Astrocyte (in vitro differentiated cells and primary cell): ENCODE measurements around the gene ARSI. TPM values are rescaled to one million over a fixed set of nuclear protein-coding genes. Genes with fewer than 3 reads are reported as not detected.

Source experiments
- DNase-seq: peaks from one replicate; pipeline ENCODE4 v3.0.0-alpha.2; 2010; ENCODE audit warnings: low read depth
- FAIRE-seq: peaks from 2 replicates; lab custom pipeline; 2011; peaks lifted over from hg19 to GRCh38; lab: Jason Lieb, UNC
- H2AFZ ChIP-seq: 2 replicates; pipeline ENCODE4 v1.6.0; 2012; ENCODE audit warnings: low read depth, low read length, inconsistent platforms
- H3K27ac ChIP-seq: 2 replicates; pipeline ENCODE4 v1.5.1; 2011; ENCODE audit warnings: low read depth, low read length, inconsistent platforms
- H3K27me3 ChIP-seq: 2 replicates; pipeline ENCODE4 v1.6.0; 2011; ENCODE audit warnings: low read length, inconsistent platforms; ENCODE audit not compliant: insufficient read depth
- H3K36me3 ChIP-seq: 2 replicates; pipeline ENCODE4 v1.5.1; 2011; ENCODE audit warnings: low read length, inconsistent platforms; ENCODE audit not compliant: insufficient read depth
- H3K4me1 ChIP-seq: 2 replicates; pipeline ENCODE4 v1.5.1; 2011; ENCODE audit warnings: low read length, inconsistent platforms; ENCODE audit not compliant: insufficient read depth
- H3K4me2 ChIP-seq: 2 replicates; pipeline ENCODE4 v1.6.0; 2012; ENCODE audit warnings: low read length, inconsistent platforms
- H3K4me3 ChIP-seq: 2 replicates; pipeline ENCODE4 v1.5.1; 2011; ENCODE audit warnings: low read depth, mild to moderate bottlenecking, low read length, inconsistent platforms; ENCODE audit not compliant: insufficient read depth
- H3K79me2 ChIP-seq: 2 replicates; pipeline ENCODE4 v1.6.0; 2012; ENCODE audit warnings: mild to moderate bottlenecking, low read length, inconsistent platforms; ENCODE audit not compliant: insufficient read depth
- H3K9ac ChIP-seq: 2 replicates; pipeline ENCODE4 v1.6.0; 2012; ENCODE audit warnings: mild to moderate bottlenecking, low read length, inconsistent platforms
- H3K9me3 ChIP-seq: 2 replicates; pipeline ENCODE4 v1.5.1; 2012; ENCODE audit warnings: low read depth, mild to moderate bottlenecking, low read length, inconsistent platforms; ENCODE audit not compliant: insufficient read depth
- H4K20me1 ChIP-seq: 2 replicates; pipeline ENCODE4 v1.6.0; 2012; ENCODE audit warnings: low read length, inconsistent platforms; ENCODE audit not compliant: insufficient read depth
- H3K27ac Mint-ChIP-seq: one replicate; pipeline ENCODE4 v1.8.0; 2021; ENCODE audit warnings: mild to moderate bottlenecking, mixed read lengths; ENCODE audit not compliant: unreplicated experiment
- H3K27me3 Mint-ChIP-seq: one replicate; pipeline ENCODE4 v1.8.0; 2021; ENCODE audit warnings: low read depth, mixed read lengths; ENCODE audit not compliant: unreplicated experiment
- H3K36me3 Mint-ChIP-seq: one replicate; pipeline ENCODE4 v1.8.0; 2021; ENCODE audit warnings: low read depth, mixed read lengths; ENCODE audit not compliant: unreplicated experiment
- H3K4me1 Mint-ChIP-seq: one replicate; pipeline ENCODE4 v1.8.0; 2021; ENCODE audit warnings: low read depth, mixed read lengths; ENCODE audit not compliant: unreplicated experiment
- H3K4me3 Mint-ChIP-seq: one replicate; pipeline ENCODE4 v1.8.0; 2021; ENCODE audit warnings: mild to moderate bottlenecking, moderate library complexity, mixed read lengths; ENCODE audit not compliant: unreplicated experiment
- H3K9me3 Mint-ChIP-seq: one replicate; pipeline ENCODE4 v1.8.0; 2021; ENCODE audit warnings: mild to moderate bottlenecking, mixed read lengths; ENCODE audit not compliant: unreplicated experiment
- CTCF ChIP-seq: IDR thresholded peaks from 2 replicates; pipeline ENCODE4 v1.5.1; 2011; ENCODE audit warnings: low read depth, mild to moderate bottlenecking, inconsistent platforms, low read length, moderate library complexity; ENCODE audit not compliant: insufficient read depth
- EZH2 ChIP-seq: IDR thresholded peaks from 2 replicates; pipeline ENCODE4 v1.6.1; 2012; ENCODE audit warnings: mild to moderate bottlenecking, low read length, inconsistent platforms; ENCODE audit not compliant: insufficient read depth
- total RNA-seq: library from RNA; stranded (reverse); gene quantifications from 2 replicates; pipeline ENCODE4 v1.2.1, GENCODE V29; 2021

The ARSI gene
- total RNA-seq, 1 donor from 2014 or later: 23.0 TPM

- no peaks in the 10 kb centered on the region for H3K9me3 ChIP-seq
- Mint-ChIP-seq H3K9me3 (no peaks in the 10 kb centered on the region), H3K4me3 (no peak overlapping the region), H3K4me1 (peaks cover 11% of the 10 kb centered on the region), H3K27me3 (peaks cover 4% of the 10 kb centered on the region), H3K27ac (no peak overlapping the region), H3K36me3 (peaks cover 3% of the 10 kb centered on the region)
- DNase-seq (no peak), FAIRE-seq (no peak)
- H3K4me3 ChIP-seq: no peak overlapping the region
- no peaks in the 10 kb centered on the region for H3K79me2 ChIP-seq
- no peaks in the 10 kb centered on the region for H3K36me3 ChIP-seq
- H3K27ac ChIP-seq: no peak overlapping the region
- no peaks in the 10 kb centered on the region for H4K20me1 ChIP-seq
- no peak overlapping the region for H3K4me2 ChIP-seq
- H3K27me3 ChIP-seq: no peaks in the 10 kb centered on the region
- H3K9ac ChIP-seq: no peak overlapping the region
- H3K4me1 ChIP-seq: no peaks in the 10 kb centered on the region
- no peak overlapping the region for H2AFZ ChIP-seq
- TF ChIP-seq EZH2 (no peak), CTCF (no peak)
Observed at GRCh38 chr5:150338546-150338945, 35.8 kb upstream of the ARSI start.

GRCh38 chr5:150335778-150336177, 33.1 kb upstream of the ARSI start:
- no peaks in the 10 kb centered on the region for H3K36me3 Mint-ChIP-seq
- H3K9me3 Mint-ChIP-seq: no peaks in the 10 kb centered on the region
- DNase-seq (no peak), FAIRE-seq (no peak)
- H3K4me1 ChIP-seq: no peaks in the 10 kb centered on the region
- H3K9me3 ChIP-seq: no peaks in the 10 kb centered on the region
- H4K20me1 ChIP-seq: no peaks in the 10 kb centered on the region
- H3K27ac Mint-ChIP-seq: no peak overlapping the region
- H3K79me2 ChIP-seq: no peaks in the 10 kb centered on the region
- TF ChIP-seq CTCF (no peak), EZH2 (no peak)
- no peak overlapping the region for H3K4me3 Mint-ChIP-seq
- no peak overlapping the region for H3K9ac ChIP-seq
- no peak overlapping the region for H3K4me2 ChIP-seq
- H3K4me1 Mint-ChIP-seq: peaks cover 11% of the 10 kb centered on the region
- no peak overlapping the region for H3K27ac ChIP-seq
- no peaks in the 10 kb centered on the region for H3K36me3 ChIP-seq
- H3K4me3 ChIP-seq: no peak overlapping the region
- H3K27me3 Mint-ChIP-seq: peaks cover 6% of the 10 kb centered on the region
- no peaks in the 10 kb centered on the region for H3K27me3 ChIP-seq
- H2AFZ ChIP-seq: no peak overlapping the region

- peaks cover 7% of the 10 kb centered on the region for H3K4me1 Mint-ChIP-seq
- no peak for TF ChIP-seq CTCF
- TF ChIP-seq EZH2: no peak
- FAIRE-seq (no peak), DNase-seq (no peak)
- H3K4me2 ChIP-seq: no peak overlapping the region
- H3K4me3 Mint-ChIP-seq: no peak overlapping the region
- H3K9me3 Mint-ChIP-seq: no peaks in the 10 kb centered on the region
- peaks cover 11% of the 10 kb centered on the region for H3K27me3 Mint-ChIP-seq
- H3K79me2 ChIP-seq: no peaks in the 10 kb centered on the region
- H2AFZ ChIP-seq: no peak overlapping the region
- H3K27ac Mint-ChIP-seq: no peak overlapping the region
- H4K20me1 ChIP-seq: no peaks in the 10 kb centered on the region
- H3K27me3 ChIP-seq: no peaks in the 10 kb centered on the region
- H3K4me1 ChIP-seq: no peaks in the 10 kb centered on the region
- H3K9ac ChIP-seq: no peak overlapping the region
- H3K9me3 ChIP-seq: no peaks in the 10 kb centered on the region
- H3K36me3 ChIP-seq: no peaks in the 10 kb centered on the region
- H3K4me3 ChIP-seq: no peak overlapping the region
- no peak overlapping the region for H3K27ac ChIP-seq
- H3K36me3 Mint-ChIP-seq: no peaks in the 10 kb centered on the region
Observed at GRCh38 chr5:150333400-150333799, 30.7 kb upstream of the ARSI start.
